ES-I3 (cell line): ENCODE results near the gene TLR8.

Source experiments
- H3K36me3 ChIP-seq: 2 replicates; pipeline ENCODE4 v1.6.1; 2013; ENCODE audit warnings: mild to moderate bottlenecking, low read length, control low read depth, moderate library complexity; ENCODE audit not compliant: insufficient read depth
- H3K4me1 ChIP-seq: 2 replicates; pipeline ENCODE4 v1.6.1; 2013; ENCODE audit warnings: mild to moderate bottlenecking, control low read depth, low read length; ENCODE audit not compliant: insufficient read depth
- H3K9ac ChIP-seq: 2 replicates; pipeline ENCODE4 v1.6.1; 2013; ENCODE audit warnings: low read depth, mild to moderate bottlenecking, low read length, moderate library complexity
- H3K9me3 ChIP-seq: 2 replicates; pipeline ENCODE4 v1.6.1; 2013; ENCODE audit warnings: mild to moderate bottlenecking, low read length, moderate library complexity; ENCODE audit not compliant: control insufficient read depth, insufficient read depth

The TLR8 gene

GRCh38 chrX:12887767-12888166, 18.7 kb upstream of the TLR8 start:
- H3K9me3 ChIP-seq = no peaks in the 10 kb centered on the region
- H3K4me1 ChIP-seq = no peaks in the 10 kb centered on the region
- H3K36me3 ChIP-seq = no peaks in the 10 kb centered on the region
- no peak overlapping the region for H3K9ac ChIP-seq

GRCh38 chrX:12890467-12890866, 16.0 kb upstream of the TLR8 start:
- no peaks in the 10 kb centered on the region for H3K4me1 ChIP-seq
- no peaks in the 10 kb centered on the region for H3K36me3 ChIP-seq
- H3K9me3 ChIP-seq = no peaks in the 10 kb centered on the region
- H3K9ac ChIP-seq = no peak overlapping the region

- H3K4me1 ChIP-seq = no peaks in the 10 kb centered on the region
- H3K9ac ChIP-seq = no peak overlapping the region
Measured at GRCh38 chrX:12891171-12891570, 15.2 kb upstream of the TLR8 start.

GRCh38 chrX:12891915-12892506, 14.4 kb upstream of the TLR8 start:
- Histone ChIP-seq H3K36me3 (no peaks in the 10 kb centered on the region), H3K4me1 (no peaks in the 10 kb centered on the region), H3K9me3 (no peaks in the 10 kb centered on the region), H3K9ac (no peak overlapping the region)

More at GRCh38 chrX:12891171-12891570, 15.2 kb upstream of the TLR8 start:
- H3K9me3 ChIP-seq = no peaks in the 10 kb centered on the region
- H3K36me3 ChIP-seq = no peaks in the 10 kb centered on the region

GRCh38 chrX:12892716-12893115, 13.7 kb upstream of the TLR8 start:
- Histone ChIP-seq H3K4me1 (no peaks in the 10 kb centered on the region), H3K9ac (no peak overlapping the region), H3K9me3 (no peaks in the 10 kb centered on the region), H3K36me3 (no peaks in the 10 kb centered on the region)

- no peaks in the 10 kb centered on the region for H3K36me3 ChIP-seq
- H3K9me3 ChIP-seq = no peaks in the 10 kb centered on the region
- H3K9ac ChIP-seq = no peak overlapping the region
- H3K4me1 ChIP-seq = peaks cover 10% of the 10 kb centered on the region; the same call in 1 of the 2 replicates
Measured at GRCh38 chrX:12894074-12895030, 12.1 kb upstream of the TLR8 start.

- no peaks in the 10 kb centered on the region for H3K9me3 ChIP-seq
- H3K4me1 ChIP-seq = peaks cover 14% of the 10 kb centered on the region; the same call in 1 of the 2 replicates
- H3K9ac ChIP-seq = no peak overlapping the region
- H3K36me3 ChIP-seq = no peaks in the 10 kb centered on the region
Measured at GRCh38 chrX:12895866-12896265, 10.6 kb upstream of the TLR8 start.

- Histone ChIP-seq H3K4me1 (peaks cover 14% of the 10 kb centered on the region; the same call in 1 of the 2 replicates), H3K36me3 (no peaks in the 10 kb centered on the region), H3K9me3 (no peaks in the 10 kb centered on the region), H3K9ac (no peak overlapping the region)
Measured at GRCh38 chrX:12896935-12897334, 9.5 kb upstream of the TLR8 start.

GRCh38 chrX:12898073-12898472, 8.3 kb upstream of the TLR8 start:
- Histone ChIP-seq H3K4me1 (peaks cover 14% of the 10 kb centered on the region; the same call in 1 of the 2 replicates), H3K36me3 (no peaks in the 10 kb centered on the region), H3K9ac (no peak overlapping the region), H3K9me3 (no peaks in the 10 kb centered on the region)

- Histone ChIP-seq H3K36me3 (no peaks in the 10 kb centered on the region), H3K9ac (no peak overlapping the region; the same call in 1 of the 2 replicates), H3K4me1 (peaks cover 14% of the 10 kb centered on the region; the same call in 1 of the 2 replicates), H3K9me3 (no peaks in the 10 kb centered on the region; the same call in 1 of the 2 replicates)
Measured at GRCh38 chrX:12899506-12899905, 6.9 kb upstream of the TLR8 start.

GRCh38 chrX:12901486-12901885, 4.9 kb upstream of the TLR8 start:
- peaks cover 14% of the 10 kb centered on the region; the same call in 1 of the 2 replicates for H3K4me1 ChIP-seq
- no peaks in the 10 kb centered on the region for H3K36me3 ChIP-seq
- no peaks in the 10 kb centered on the region; the same call in 1 of the 2 replicates for H3K9me3 ChIP-seq
- no peak overlapping the region for H3K9ac ChIP-seq

- no peaks in the 10 kb centered on the region for H3K36me3 ChIP-seq
- H3K9me3 ChIP-seq = no peaks in the 10 kb centered on the region; the same call in 1 of the 2 replicates
- no peak overlapping the region for H3K9ac ChIP-seq
- H3K4me1 ChIP-seq = peaks cover 11% of the 10 kb centered on the region; the same call in 1 of the 2 replicates
Measured at GRCh38 chrX:12903646-12904045, 2.8 kb upstream of the TLR8 start.

- H3K9ac ChIP-seq = no peak overlapping the region
- no peaks in the 10 kb centered on the region for H3K9me3 ChIP-seq
- no peaks in the 10 kb centered on the region for H3K4me1 ChIP-seq
- H3K36me3 ChIP-seq = no peaks in the 10 kb centered on the region
Measured at GRCh38 chrX:12910423-12911121, 4.2 kb downstream of the TLR8 start.

GRCh38 chrX:12911122-12911470, 4.7 kb downstream of the TLR8 start:
- H3K36me3 ChIP-seq = no peaks in the 10 kb centered on the region
- H3K9ac ChIP-seq = no peak overlapping the region
- no peaks in the 10 kb centered on the region for H3K4me1 ChIP-seq
- no peaks in the 10 kb centered on the region for H3K9me3 ChIP-seq
